GM21526 (cell line): ENCODE data around the gene CD80.
"Not testable (repeated sequence)": the region's sequence is repeated elsewhere in the genome, so short reads cannot be mapped to it uniquely, and the experiment has no call there.

ENCODE experiments used
- ATAC-seq: cut with Tn5 transposase; IDR thresholded peaks from one replicate; pipeline ENCODE4 v1.9.1; 2021; ENCODE audit warnings: moderate library complexity; ENCODE audit not compliant: unreplicated experiment, low FRiP score

The CD80 gene, protein sequence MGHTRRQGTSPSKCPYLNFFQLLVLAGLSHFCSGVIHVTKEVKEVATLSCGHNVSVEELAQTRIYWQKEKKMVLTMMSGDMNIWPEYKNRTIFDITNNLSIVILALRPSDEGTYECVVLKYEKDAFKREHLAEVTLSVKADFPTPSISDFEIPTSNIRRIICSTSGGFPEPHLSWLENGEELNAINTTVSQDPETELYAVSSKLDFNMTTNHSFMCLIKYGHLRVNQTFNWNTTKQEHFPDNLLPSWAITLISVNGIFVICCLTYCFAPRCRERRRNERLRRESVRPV

DNA sequence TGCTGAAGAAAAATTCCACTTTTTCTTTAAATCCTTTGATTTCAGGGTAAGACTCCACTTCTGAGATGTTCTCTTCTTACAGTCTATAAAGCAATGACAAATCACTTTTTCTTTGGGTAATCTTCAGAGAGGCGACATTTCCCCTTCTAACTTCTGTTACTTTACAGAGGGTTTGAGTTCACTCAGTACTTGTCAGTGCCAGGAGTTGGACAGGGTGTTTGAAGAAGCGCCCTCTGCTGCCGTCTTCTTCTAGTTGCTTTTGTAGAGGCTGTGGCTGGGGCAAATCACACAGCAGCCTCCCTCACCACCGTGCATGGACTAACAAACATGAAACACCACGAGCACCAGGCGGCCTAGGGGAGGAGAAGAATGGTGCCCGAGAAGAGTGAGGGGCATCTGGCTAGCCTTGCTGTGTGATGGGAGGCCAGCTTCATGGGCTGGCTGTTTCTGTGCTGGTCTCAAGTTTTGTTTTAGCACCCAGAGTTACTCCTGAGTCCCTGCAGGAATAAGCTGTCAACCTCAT is at the start of gene CD80:
TSS of gene CD80 (minus strand) at position 174 of the 523 bp plus-strand sequence. CDS start 1,886 bp downstream, outside the sequence.
- ATAC-seq: peak; percentile 57

DNA sequence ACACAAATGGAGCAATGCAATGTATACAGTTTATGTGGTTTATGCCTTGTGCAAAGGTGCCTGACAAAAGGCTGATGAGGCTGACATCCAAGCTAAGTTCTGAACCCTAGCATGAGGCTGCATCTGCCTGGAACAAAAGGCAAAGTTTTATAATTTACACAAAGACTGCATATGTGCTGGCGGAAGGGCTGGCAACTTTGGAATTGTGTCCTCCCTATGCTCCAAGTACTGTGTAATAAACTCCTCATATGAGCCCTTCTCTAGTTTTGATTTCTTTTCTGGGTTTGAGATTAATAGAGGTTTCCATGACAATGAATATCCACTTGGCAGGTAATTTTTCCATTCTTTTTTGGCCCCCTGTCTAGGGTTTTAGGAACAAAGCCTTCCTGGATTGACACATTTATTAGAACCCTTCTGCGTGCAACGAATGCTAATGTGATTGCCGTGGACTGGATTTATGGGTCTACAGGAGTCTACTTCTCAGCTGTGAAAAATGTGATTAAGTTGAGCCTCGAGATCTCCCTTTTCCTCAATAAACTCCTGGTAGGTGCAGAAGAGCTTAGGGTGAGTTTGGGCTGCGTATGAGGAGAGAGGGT is 49.1 kb upstream of the CD80 start:
- no peak for ATAC-seq

DNA sequence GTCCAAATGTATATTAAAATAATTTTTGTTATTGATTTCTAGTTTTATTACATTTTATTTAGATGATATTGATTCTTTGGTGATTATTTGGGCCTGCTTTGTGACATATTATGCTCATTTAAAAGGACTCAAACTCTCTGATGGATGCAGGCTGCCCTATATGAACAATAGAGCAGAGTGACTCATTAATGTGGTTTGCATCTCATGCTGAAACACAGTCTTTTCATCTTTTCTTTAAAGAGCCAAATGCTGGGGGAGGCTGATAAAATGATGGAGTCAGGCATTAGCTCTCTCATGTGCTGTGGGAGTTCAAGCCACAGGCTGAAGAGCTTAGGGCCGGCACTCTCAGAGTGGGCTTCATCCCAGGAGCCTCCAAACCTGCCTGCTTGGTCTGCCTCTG is 45.5 kb upstream of the CD80 start:
- ATAC-seq: no peak

DNA sequence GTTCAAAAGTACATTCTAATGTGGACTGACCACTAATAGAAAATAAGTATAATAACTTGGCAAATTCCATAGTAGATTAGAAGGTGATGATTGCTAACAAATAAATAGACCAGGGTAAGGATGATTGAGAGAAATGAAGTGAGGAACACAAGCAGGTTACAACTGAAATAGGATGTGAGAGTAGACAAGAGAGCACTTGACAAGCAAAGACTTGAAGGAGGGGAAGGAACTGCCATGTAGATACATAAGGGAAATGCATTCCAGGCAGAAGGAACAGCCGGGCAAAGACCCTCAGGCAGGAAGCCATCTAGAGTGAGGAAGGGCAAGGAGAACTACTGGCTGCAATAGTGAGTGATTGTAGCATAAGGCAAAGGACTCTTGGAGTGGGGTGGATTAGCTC is 43.3 kb upstream of the CD80 start:
- ATAC-seq: no peak

DNA sequence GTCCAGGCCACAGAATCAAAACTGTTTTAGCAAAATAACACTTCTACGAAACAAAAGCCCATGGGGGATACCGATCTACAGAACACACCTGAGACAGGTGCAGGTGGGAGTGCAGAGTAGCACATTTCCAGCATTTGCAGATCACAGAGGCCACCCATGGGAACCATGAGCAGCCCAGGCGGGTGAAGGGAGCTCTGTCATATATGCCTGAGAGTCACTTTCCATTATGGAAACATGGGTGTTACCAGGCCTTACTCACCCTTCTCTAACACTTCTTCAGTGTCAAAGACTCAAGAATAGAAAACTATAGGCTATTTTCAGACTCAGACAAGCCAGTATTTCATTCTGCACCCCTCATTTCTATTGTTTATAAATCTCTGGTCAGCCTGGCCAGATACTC is 41.7 kb upstream of the CD80 start:
- ATAC-seq: no peak

DNA sequence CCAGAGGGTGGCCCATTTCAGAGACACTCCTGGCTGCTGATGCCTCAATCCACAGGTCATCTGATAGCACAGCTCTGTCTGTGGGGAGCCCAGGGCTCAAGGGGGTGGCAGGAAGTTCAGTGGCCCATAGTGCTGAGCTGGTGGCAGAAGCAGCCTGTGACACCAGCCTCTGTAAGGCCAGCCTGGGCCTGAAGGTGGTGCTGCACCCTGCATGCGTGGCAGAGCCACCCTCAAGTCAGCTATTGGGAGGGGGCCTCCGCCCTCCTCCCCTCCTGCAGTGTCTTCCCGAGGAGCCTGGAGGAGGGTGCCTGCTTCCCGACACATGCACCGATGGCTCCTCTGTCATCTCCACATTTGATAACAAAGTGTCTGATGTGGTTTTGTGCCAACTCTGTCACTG is 41.3 kb upstream of the CD80 start:
- ATAC-seq: peak; percentile 79

DNA sequence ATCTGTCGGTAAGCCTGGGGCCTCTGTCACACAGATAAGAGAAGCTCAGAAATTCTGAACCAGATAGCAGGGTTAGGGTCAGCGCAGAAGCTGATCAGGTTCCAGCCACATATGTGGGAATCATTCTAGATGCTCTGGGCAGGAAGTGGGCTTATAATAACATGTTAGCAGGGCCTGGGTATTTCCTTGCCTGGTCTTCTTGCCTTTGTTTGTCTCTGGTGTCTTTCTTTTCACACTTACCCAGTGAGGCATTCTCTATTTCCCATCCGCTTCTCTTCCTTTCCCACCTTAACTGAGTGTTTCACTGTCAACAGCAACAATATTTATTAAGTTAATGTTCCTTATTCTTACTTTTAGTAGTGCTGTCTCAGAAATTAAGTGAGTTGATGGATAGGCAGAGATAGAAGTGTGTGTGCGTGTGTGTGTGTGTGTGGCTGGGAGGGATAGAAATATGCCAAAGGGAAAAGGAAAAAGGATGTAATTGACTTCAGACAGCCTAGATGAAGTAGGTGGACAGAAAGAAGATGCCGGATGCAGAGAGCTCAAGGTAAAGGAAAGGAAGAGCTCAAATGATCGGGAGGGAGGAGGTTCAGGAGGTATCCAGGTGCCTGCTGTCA is 40.3 kb upstream of the CD80 start:
- no peak for ATAC-seq

DNA sequence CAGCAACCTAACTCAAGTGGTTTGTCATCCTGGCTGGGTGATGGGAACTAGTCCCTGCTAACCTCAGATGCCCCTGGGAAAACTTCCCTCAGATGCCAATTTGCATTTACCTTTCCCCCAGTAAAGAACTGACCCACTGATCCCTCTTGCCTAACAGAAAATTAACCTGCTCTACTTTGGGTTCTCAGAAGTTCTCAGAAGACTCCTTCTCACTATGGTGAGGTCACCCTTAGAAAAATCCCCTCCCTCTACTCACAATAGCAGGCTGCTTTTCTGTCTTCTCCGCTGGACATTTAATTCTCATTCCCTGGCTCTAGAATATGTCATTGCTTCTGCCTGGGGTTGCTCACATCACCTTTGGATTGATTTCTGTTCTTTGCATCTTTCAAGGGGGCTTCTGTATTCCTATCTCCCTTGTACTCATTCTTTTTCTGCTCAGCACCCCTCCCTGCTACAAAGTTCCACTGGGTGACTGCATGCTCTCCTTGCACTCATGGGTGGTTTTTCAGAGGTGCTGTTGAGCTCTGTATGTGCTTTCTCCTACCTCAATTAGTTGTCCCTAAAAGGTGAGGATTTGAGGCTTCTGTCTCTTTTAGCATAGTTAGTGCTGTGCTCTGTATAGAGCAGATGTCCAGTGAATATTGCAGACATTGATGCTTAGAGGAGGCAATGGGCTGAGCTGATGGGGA is 39.1 kb upstream of the CD80 start:
- no peak for ATAC-seq

DNA sequence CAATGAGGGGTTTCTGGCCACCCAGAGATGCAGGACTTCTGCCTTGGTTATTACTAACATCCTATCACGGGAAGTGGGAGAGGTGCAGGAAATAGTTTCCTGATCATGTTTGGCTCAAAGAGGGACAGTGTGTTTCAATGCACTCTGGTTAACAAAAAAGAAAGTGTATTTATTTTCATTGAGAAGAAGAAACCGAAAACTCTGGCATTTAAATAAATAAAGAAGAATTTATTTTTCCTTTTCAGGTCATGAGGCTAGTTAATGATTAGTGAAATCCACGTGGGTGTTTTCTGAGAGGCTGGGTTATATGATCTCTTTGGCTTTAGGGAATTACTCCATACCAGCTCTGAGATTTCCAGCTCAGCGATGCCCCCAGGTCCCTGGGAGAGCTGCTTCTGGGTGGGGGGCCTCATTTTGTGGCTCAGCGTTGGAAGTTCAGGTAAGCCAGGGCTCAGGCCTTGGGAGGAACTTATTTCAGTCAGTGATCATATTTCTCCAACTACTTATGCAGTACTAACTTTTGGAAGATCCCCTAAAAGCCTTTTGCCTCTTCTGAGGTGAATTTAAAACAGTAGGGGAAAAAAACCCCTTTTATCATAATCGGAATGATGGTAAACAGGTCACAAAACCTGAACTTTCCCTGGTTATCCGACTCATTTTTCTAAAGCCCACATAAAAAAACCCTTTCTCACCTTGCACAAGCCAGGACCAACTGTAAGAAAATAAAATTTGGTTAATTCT is 38.3 kb upstream of the CD80 start, which contains the start of gene PLA1A:
TSS of gene PLA1A (plus strand) at position 338 of the 741 bp plus-strand sequence. CDS start at position 367, 29 bp downstream.
- no peak for ATAC-seq

DNA sequence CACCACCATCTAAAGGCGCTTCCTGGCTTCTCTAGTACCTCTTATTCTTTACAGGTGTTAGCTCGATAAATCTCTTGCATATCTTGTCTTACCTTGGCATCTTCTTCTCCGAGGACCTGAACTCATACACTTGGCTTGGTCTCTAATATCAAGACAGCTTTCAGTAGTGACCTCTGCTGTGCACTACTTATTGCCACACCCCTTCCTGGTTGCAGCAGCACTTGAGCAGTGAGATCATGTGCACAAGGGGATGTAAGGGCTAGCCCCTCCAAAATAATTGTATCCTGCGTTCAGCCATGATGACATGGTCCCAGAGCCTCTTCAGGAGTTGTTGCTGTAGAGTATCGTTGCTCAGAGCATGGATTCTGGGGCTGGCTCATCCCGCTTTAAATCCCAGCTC is 37.0 kb upstream of the CD80 start:
- no peak for ATAC-seq

DNA sequence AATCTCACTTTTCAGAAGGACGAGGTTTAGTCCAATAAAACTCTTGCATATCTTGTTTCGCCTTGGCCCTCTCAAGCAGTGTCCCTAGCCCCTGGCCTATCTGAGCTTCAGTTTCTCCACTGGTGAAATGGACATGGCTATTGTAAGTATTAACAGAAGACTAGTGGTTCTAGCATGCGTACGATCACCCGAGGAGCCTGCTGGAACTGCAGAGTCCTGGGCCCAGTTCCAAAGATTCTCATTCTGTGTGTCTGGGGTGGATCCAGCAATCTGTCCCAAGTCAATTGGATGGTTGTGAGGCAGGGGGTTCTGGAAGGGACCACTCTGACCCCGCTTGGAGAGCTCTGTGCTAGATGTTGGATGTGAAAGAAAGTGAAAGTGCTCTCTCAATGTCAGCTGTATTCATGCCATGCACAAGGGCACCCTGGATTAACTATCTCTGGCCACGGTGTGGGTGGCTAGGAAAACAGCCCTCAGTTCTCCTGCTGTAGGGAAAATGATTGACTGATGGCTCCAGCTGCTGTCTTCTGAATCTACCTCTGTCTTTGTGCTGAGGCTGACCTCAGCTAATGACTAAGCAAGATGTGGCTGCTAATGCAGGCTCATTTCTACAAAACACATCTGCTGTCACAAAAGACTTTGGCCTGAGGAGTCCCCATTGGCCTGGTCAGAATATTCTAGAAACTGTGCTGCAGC is 36.4 kb upstream of the CD80 start:
- no peak for ATAC-seq

DNA sequence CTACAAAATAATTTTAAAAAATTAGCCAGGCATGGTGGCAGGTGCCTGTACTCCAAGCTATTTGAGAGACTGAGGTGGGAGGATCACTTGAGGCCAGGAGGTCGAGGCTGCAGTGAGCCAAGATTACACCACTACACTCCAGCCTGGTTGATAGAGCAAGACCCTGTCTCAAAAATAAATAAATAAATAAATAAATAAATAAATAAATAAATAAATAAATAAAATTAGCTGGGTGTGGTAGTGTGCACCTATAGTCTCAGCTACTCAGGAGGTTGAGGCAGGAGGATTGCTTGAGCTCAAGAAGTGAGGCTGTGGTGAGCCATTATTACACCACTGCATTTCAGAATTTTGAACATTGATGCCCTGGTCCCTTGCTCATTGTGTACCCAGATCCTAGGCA is 35.5 kb upstream of the CD80 start:
- not testable (repeated sequence) for ATAC-seq

DNA sequence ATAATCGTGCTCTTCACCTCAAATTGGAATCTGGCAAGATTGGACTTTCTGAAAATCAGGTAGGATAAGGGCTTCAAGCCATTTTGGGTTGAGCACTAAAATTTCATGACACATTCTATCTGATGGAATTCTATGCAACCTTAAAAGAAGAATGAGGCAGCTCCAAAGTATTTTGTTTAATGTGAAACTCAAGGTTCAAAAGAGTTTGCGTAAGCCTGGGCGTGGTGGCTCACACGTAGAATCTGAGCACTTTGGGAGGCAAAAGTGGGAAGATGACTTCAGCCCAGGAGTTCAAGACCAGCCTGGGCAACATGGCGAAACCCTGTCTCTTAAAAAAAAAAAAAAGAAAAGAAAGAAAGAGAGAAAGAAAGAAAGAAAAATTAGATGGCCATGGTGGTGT is 34.7 kb upstream of the CD80 start:
- no peak for ATAC-seq

DNA sequence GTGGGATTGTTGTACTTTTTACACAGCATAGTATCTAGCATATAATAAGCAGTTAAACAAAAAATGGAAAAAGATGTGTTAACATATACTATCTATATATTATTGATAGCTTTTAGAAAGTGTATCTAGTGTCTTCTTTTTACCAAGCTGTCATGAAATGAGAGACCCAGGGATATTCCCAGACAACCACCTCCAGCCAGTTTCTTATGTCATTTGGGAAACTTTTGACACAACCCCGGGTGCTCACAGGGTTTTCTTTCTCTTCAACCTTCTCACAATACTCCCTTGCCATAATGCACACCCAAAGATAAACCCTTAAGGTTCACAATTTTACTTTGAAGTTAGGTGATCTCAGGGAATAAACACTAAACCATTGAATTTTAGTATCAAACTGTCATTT is 33.4 kb upstream of the CD80 start:
- ATAC-seq: no peak

DNA sequence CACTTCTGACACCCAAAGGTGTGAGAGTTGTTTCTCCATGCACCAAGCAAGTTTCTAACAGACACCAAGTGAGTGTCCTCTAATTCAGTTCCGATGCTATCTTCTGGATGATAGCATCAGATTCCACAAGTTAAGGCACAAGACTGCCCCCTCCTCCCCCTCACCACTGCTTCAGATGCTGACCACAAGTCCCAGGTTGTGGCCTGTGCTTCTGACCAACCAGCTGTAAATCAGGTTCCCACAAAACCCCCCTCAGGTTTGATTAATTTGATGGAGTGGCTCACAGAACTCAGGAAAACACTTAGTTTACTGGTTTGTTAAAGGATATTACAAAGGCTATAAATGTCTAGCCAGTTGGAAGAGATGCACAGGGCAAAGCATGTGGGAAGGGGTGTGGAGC is 31.3 kb upstream of the CD80 start:
- ATAC-seq: no peak

DNA sequence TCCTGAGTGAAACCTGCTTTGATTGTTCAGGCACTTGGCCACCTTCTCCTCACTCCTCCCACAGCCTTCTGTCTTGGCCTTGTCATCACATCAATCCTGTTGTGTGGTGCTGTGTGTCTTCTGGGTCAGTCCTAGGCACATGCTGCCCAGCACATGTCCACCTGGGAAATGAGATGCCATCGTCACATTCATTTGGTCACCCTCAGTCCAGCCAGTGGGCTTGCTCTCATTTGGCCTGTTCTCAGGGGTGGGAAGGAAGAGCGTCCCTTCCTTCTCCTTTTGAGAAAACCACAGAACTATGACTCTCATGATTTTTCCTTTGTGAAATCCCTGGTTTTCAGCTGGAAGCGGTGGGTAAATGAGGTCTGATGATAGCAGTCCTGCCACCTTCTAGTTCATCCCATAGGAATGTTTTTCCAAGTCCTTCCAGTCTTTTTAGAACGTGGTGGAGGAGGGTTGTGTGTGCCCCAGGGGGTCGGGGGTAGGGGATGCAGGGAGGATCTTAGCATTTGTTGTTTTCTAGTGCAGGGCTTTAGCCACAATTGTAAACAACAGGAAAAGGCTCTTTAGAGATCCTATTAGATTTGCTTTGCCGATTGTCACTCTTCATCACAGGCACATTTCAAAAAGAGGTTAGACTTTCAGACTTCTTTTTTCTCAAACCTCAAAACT is 29.8 kb upstream of the CD80 start:
- no peak for ATAC-seq

DNA sequence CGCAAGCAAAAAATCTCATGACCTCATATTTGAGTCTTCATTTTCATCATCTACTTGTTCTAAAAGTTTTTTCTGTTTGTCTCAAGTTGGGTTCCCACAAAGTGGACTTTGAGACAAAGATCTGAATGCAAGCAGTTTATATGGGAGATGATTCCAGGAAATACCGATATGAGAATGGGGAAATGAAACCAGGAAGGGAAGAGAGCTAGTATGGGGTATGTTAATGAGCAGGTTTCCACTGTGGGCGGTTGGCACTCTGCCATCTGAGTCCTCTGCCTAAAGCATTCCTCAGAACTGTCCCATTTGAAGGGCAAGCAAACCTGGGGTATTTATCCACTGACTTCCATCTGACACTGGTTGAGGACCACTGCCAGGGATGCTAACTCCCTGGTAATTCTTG is 28.7 kb upstream of the CD80 start:
- no peak for ATAC-seq

DNA sequence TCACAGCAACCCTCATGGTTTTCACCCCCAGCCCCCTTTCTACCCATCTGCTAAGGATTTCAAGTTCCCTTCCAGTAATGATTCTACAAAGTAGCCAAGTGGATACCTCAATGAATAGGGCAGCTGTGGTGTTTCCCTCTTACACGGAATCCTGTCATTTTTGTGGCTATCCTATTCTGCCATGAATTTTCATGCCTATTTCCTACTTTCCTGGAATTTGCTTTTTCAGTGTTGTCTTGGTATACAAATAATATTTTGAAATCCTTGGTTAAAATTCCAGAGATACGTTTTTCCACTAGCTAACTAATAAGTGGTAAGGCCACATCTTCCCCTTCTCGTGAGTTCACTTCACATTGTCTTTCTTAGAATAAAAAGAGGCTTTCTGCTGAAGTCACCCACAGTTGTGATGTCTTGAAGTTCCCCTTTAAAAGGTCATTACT is 27.3 kb upstream of the CD80 start:
- no peak for ATAC-seq

DNA sequence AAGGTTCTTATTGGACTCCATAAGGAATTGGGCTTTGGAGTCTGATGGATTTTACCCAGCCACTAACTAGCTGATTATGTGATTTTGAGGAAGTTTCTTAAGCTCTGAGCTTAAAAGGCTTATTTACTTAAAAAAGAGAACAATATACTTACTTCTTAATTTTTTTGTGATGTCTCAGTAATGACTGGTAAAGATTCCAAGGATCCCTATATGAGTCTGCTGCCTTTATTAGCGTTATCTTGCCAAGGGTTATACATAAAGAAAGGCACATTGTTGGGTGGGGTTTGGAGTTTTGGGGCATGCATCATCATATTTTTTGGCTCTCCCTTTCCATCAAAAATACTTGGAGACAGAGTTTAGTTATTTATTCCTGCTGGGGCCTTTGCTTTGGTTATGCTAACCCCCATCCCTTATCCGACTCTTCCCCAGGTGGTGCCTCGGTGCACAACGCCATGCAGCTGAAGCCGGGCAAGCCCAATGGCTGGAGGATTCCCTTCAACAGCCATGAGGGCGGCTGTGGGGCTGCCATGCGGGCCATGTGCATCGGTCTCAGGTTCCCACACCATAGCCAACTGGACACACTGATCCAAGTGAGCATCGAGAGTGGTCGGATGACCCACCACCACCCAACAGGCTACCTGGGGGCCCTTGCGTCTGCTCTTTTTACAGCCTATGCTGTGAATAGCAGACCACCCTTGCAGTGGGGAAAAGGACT is 26.6 kb upstream of the CD80 start:
- ATAC-seq: no peak
